Astrocyte of the spinal cord (primary cell): ENCODE data around the gene RFX7.
A peak's percentile ranks its signal among the peaks of the same experiment; 100 is the strongest.

Experiments
- DNase-seq: peaks from one replicate; pipeline ENCODE4 v3.0.0; 2011; ENCODE audit warnings: low read depth, low spot score
- H3K4me3 ChIP-seq: 2 replicates; pipeline ENCODE4 v1.5.1; 2011; ENCODE audit warnings: low read depth, mild to moderate bottlenecking, low read length, moderate library complexity
- CTCF ChIP-seq: IDR thresholded peaks from 2 replicates; pipeline ENCODE4 v1.5.1; 2012; ENCODE audit warnings: low read depth, mild to moderate bottlenecking, low read length, inconsistent platforms
- in situ Hi-C: cut with HindIII; loops from 2 replicates; pipeline ENCODE4 v1.10.0; 2017; ENCODE audit warnings: low sequenced_read_pairs

Gene RFX7

GRCh38 chr15:56243163-56244037, at the start of gene RFX7:
TSS of gene RFX7 (minus strand) at chr15:56243879. CDS start at chr15:56243285, 594 bp downstream.
- in situ Hi-C loops, result no loop called here
- H3K4me3 ChIP-seq, result peak within 1 kb of the TSS; percentile 69
- no peak for TF ChIP-seq CTCF
- DNase-seq, result peak; percentile 58

GRCh38 chr15:56292546-56293316, 49.1 kb upstream of the RFX7 start:
- TF ChIP-seq CTCF, result no peak
- no peak for DNase-seq
- H3K4me3 ChIP-seq, result no peak overlapping the region
- in situ Hi-C loops, result no loop called here

- no peak overlapping the region for H3K4me3 ChIP-seq
- no peak for DNase-seq
- TF ChIP-seq CTCF, result no peak
- in situ Hi-C loops, result no loop called here
These were observed 48.1 kb upstream of the RFX7 start for GRCh38 chr15:56291741-56292140.

GRCh38 chr15:56286213-56286612, 42.5 kb upstream of the RFX7 start:
- no peak for DNase-seq

GRCh38 chr15:56281145-56281544, 37.5 kb upstream of the RFX7 start:
- no peak for DNase-seq
- H3K4me3 ChIP-seq, result no peak overlapping the region
- in situ Hi-C loops, result no loop called here

More at GRCh38 chr15:56286213-56286612, 42.5 kb upstream of the RFX7 start:
- TF ChIP-seq CTCF, result no peak
- in situ Hi-C loops, result no loop called here
- no peak overlapping the region for H3K4me3 ChIP-seq

More at GRCh38 chr15:56281145-56281544, 37.5 kb upstream of the RFX7 start:
- no peak for TF ChIP-seq CTCF
